ENCODE measurements around the gene ZNF662.
"Not testable (repeated sequence)": the region's sequence is repeated elsewhere in the genome, so short reads cannot be mapped to it uniquely, and the experiment has no call there.

The ZNF662 gene

GRCh38 chr3:42906070-42906847, at the start of gene ZNF662:
Gene ZNF662, plus strand, starts transcription at chr3:42906142. Its CDS starts 1,973 bp downstream, at chr3:42908115.
- DNase-seq = no peak

- DNase-seq = no peak
Measured at GRCh38 chr3:42856544-42856943, 49.4 kb upstream of the ZNF662 start.

- DNase-seq = no peak
Measured at GRCh38 chr3:42864321-42864950, 41.5 kb upstream of the ZNF662 start.

GRCh38 chr3:42865256-42865655, 40.7 kb upstream of the ZNF662 start:
- DNase-seq = no peak

GRCh38 chr3:42867138-42867537, 38.8 kb upstream of the ZNF662 start:
- DNase-seq = no peak

GRCh38 chr3:42868841-42869240, 37.1 kb upstream of the ZNF662 start:
- DNase-seq = no peak

- DNase-seq = no peak
Measured at GRCh38 chr3:42871592-42872196, 34.2 kb upstream of the ZNF662 start.

- DNase-seq = no peak
Measured at GRCh38 chr3:42872718-42873117, 33.2 kb upstream of the ZNF662 start.

GRCh38 chr3:42873221-42873982, 32.5 kb upstream of the ZNF662 start:
- DNase-seq = no peak

GRCh38 chr3:42874749-42875148, 31.2 kb upstream of the ZNF662 start:
- no peak for DNase-seq

GRCh38 chr3:42875325-42876151, 30.4 kb upstream of the ZNF662 start, which contains the start of gene CYP8B1:
Gene CYP8B1, minus strand, starts transcription at chr3:42875879. Its CDS starts 63 bp downstream, at chr3:42875816.
- no peak for DNase-seq

GRCh38 chr3:42876401-42876800, 29.5 kb upstream of the ZNF662 start:
- no peak for DNase-seq

- DNase-seq = no peak
Measured at GRCh38 chr3:42876940-42877720, 28.8 kb upstream of the ZNF662 start.

- DNase-seq = no peak
Measured at GRCh38 chr3:42877881-42878280, 28.1 kb upstream of the ZNF662 start.

- DNase-seq = no peak
Measured at GRCh38 chr3:42880183-42880582, 25.8 kb upstream of the ZNF662 start.

GRCh38 chr3:42880601-42881451, 25.1 kb upstream of the ZNF662 start:
- peak; percentile 35 for DNase-seq

- not testable (repeated sequence) for DNase-seq
Measured at GRCh38 chr3:42883251-42883930, 22.6 kb upstream of the ZNF662 start.

GRCh38 chr3:42884324-42884723, 21.6 kb upstream of the ZNF662 start:
- no peak for DNase-seq

- no peak for DNase-seq
Measured at GRCh38 chr3:42886294-42886822, 19.6 kb upstream of the ZNF662 start.

- DNase-seq = no peak
Measured at GRCh38 chr3:42887084-42887483, 18.9 kb upstream of the ZNF662 start.
